HG03108 (cell line): ENCODE results near the gene ARPC4.
"Not testable (repeated sequence)": the region's sequence is repeated elsewhere in the genome, so short reads cannot be mapped to it uniquely, and the experiment has no call there.

Experiments used
- ATAC-seq: cut with Tn5 transposase; IDR thresholded peaks from one replicate; pipeline ENCODE4 v1.9.1; 2021; ENCODE audit warnings: moderate library complexity; ENCODE audit not compliant: unreplicated experiment

ARPC4 gene

DNA sequence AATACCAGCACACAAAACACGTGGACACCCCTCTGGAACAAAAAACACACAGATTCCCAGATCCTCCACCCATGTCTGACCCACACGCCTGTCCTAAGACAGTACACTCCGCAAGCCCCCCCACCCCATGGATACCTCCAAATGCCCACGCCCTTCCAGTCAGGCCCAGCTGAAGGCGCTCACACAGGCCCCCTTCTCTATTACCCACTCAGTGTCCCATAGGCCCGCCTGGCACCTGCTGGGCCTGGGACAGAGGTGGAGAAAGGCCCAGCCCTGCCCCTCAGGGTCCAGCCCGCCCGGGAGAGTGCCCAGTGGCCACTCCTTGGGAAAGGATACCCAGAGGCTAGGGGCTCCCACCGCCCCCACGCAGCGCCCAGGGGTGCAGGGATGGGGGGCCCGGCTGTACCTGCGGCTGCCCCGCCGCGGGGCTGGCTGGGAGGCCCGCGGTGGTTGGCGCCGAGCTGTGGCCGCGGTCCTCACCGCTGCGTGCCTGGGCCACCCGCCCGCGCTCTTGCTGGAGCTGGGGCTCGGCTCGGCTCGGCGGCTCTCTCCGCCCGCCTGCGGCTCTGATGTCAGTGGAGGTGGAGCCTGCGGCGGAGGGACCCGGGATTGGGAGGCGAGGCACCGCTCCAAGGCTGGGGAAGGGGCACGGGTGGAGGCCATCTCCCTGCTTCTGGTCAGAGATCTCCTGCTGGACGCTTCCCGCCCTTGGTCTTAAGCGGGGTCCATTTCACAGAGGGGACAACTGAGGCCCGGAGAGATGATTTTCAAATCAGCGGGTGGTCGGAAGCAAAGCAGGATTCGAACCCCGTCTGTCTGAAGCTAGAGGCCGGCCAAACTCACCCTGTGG, 23.2 kb upstream of the ARPC4 start, which contains the start of gene CAMK1:
Gene CAMK1, minus strand, starts transcription at position 522 of the 850 bp plus-strand sequence. CDS start 2,198 bp downstream, outside the sequence.
- no peak for ATAC-seq

GRCh38 chr3:9770276-9770812, 22.5 kb upstream of the ARPC4 start:
- ATAC-seq: no peak

- ATAC-seq: not testable (repeated sequence)
These were observed 21.9 kb upstream of the ARPC4 start for GRCh38 chr3:9771007-9771406.

- ATAC-seq: no peak
These were observed 15.8 kb upstream of the ARPC4 start for GRCh38 chr3:9776896-9777693.

DNA sequence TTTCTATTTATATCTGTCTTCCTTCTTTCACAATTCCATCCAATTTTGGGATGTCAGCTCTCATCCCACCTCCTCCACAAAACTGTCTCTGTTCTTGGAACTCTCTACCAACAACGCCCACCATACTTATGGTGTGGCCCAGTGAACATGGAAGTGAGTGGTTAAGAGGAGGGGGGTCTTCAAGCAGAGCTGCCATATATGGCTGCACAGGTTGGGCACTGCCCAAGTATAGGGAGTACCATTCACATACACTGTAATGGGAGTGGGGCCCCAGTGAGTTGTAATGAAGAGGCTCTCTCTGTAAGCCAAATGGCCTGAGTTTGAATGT, 15.2 kb upstream of the ARPC4 start:
- no peak for ATAC-seq

- no peak for ATAC-seq
These were observed 14.5 kb upstream of the ARPC4 start for GRCh38 chr3:9778143-9779074.

- ATAC-seq: no peak
These were observed 13.7 kb upstream of the ARPC4 start for GRCh38 chr3:9779075-9779593.

DNA sequence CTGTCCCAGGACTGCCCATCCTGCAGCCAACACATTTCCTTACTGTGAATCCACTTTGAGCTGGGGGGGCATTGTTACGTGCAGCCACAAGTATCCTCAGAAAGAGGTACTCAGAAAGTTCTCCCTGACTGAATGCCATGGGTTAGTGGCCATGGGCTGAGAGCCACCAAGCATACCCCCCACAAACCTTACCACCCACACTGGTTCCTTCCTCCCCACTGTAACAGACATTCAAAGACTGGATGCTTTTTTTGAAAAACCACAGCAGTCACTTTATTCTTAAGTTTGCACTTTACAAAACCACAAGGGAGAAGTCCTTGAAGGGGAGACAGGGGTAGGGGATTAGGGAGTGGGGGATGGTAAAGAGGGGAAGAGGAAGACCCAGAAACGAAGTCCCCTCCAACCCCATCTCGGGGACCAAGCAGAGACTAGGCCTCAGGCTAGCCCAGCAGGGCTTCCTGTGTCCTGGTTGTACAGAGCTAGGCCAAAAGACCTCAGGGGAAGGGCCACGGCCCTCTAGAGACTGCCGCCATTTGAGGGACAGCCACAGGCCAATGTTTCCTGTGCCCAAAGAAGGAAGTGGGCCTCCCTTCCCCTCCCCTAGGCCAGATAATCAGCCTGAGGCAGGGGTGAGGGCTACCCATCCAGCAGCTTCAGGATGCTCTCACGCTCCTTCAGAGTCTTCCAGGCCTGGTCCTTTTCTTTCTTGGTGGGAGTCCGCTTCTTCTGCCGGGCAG, 13.0 kb upstream of the ARPC4 start:
- peak; percentile 61 for ATAC-seq

- ATAC-seq: no peak
These were observed 12.4 kb upstream of the ARPC4 start for GRCh38 chr3:9780458-9780812.

- no peak for ATAC-seq
These were observed 12.0 kb upstream of the ARPC4 start for GRCh38 chr3:9780910-9781309.

- no peak for ATAC-seq
These were observed 11.3 kb upstream of the ARPC4 start for GRCh38 chr3:9781551-9781950.

DNA sequence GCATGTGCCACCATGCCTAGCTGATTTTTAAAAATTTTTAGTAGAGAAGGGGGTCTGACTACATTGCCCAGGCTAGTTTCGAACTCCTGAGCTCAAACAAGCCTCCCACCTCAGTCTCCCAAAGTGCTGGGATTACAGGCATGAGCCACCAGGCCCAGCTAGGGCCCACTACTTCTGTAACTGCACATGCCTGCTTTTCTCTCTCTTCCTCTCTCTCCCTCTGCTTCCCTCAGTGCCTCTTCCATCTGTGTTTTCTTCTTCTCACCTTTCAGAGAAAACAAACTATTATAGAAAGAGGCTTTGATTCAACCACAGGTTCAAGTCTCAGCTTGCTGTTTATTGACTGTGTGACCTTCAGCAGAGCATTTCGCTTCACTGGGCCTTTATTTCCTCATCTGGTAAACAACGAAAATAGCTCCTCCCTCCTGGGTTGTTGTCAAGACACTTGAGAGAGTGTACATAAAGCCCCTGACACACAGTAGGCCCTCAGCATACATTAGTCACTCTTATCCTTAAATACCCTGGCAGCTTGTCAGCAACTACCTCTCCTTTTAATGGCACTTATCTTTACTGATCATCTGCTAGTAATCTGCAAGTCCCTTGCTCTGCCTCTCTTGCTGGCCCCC, 10.8 kb upstream of the ARPC4 start:
- ATAC-seq: no peak

DNA sequence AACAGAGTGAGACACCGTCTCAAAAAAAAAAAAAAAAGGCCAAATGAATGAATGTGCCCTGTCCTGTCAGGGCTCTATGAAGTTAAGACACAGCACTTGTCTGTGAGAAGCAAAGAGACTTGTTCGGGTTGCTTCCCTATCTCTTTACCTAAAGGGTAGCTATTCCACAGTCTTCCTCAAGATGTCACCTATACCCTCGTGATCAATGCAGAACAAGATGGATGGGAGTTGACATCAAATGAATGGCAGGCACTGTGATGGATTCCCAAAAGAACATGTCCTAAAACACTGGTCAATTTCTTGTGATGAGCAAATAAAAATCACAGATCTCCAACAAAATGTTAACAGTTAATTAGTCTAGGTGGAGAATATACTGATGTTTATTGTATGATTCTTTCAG, 10.1 kb upstream of the ARPC4 start:
- ATAC-seq: no peak

- no peak for ATAC-seq
These were observed 8.9 kb upstream of the ARPC4 start for GRCh38 chr3:9783954-9784353.

GRCh38 chr3:9784965-9785364, 7.9 kb upstream of the ARPC4 start:
- no peak for ATAC-seq

DNA sequence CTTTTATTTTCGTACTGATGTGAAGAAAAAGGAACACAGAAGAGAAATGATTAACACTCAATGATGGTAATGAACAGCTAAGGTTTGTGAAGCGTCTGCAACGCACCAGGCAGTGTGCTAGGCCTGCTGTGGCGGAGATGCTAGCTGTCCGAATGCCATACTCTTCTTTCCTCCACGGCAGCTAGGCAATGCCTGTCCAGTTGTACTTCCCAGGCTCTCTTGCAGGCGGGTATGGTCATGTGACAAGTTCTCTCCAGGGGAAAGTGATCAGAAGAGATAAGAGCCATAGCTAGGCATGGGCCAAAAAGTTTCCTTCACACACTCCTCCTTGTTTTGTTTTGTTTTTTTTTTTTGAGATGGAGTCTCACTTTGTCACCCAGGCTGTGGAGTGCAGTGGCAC, 7.3 kb upstream of the ARPC4 start:
- no peak for ATAC-seq

DNA sequence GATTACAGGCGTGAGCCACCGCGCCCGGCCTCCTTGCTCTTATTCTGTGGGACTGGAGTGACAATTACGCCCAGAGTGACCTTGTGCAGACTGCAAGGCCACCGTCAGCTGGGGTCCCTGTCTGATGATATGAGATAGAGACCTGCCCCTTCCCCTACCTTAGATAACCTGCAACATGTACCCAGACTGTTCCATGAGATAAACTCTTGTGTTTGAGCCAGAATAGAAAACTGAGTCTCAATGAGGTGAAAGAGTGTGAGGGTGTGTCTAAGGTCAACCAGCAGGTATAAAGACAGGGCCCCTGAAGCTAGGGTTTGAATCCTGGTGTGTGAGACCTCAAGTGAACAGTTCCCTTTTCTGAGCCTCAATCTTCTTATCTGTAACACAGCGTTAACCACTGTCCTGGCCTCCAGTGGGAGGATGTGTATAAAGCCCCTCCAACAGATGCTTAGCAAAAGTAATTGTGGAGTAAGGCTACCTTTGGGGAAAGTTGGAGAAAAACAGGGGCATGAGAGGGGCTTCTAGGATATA, 6.6 kb upstream of the ARPC4 start:
- ATAC-seq: no peak

DNA sequence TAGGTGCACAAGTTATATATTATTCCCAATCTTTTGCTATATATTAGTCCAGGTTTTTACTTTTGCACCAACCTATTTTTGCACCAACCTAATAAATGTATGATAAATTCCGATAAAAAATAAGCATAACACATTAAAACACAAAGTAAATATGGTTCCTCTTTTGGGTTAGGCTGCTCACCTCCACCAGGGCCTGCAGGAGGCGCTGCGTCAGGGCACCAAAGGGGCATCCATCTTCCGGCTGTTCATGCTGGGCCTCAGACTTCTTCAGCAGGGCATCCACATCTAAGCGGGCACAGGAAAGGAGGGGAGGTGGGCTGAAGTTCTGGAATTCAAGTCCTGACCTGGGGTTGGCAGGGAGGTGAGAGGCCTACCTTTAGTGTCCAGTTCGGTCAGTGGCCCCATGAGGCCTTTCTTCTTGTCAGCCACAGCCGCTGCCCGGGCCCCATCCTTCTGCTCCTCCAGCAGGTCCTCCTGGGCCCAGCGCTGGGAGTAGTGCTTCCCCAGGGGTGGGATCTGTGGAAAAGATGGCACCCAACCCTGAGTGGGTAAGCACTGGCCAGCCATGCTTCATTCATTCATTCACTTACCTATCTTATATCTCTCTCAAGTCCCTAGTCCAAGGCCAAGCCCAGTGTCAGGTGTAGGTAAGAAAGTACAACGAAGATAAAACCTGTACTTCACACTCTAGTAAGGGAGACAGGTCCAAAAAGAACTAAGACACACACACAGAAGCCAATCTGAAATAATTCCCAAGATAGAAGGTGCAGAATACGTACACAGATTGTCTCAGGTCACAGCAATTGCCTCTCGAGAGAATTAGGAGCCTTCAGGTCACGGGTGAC, 5.8 kb upstream of the ARPC4 start:
- no peak for ATAC-seq
